K562 (cell line): Measurements from ENCODE around the gene DNAJB12. TPM values are rescaled to one million over a fixed set of nuclear protein-coding genes. Genes with fewer than 3 reads are reported as not detected.

Source experiments
- CTBP1 ChIP-seq: fragments of 450-650 bp; IDR thresholded peaks from 2 replicates; pipeline ENCODE4 v1.6.1; 2016; ENCODE audit warnings: borderline replicate concordance
- DNMT1 ChIP-seq: fragments of 450-650 bp; IDR thresholded peaks from 2 replicates; pipeline ENCODE4 v1.6.1; 2016; ENCODE audit warnings: antibody characterized with exemption, mild to moderate bottlenecking
- FOXJ3 ChIP-seq: sonication (generic); formaldehyde crosslinking; IDR thresholded peaks from 2 replicates; pipeline ENCODE4 v1.4.0; 2020; ENCODE audit warnings: mild to moderate bottlenecking, missing genetic modification reagents
- FOXK2 ChIP-seq, 2 experiments: fragments of 450-650 bp; IDR thresholded peaks in 1 of 2; conservative IDR thresholded peaks in 1 of 2; 2 replicates each; pipeline ENCODE4 v1.6.1; 2016; ENCODE audit warnings: low read depth in 2 of 2, mild to moderate bottlenecking in 1 of 2
- FOXM1 ChIP-seq, 2 experiments: fragments of 450-650 bp in 1 of 2; sonication (generic) in 1 of 2; formaldehyde crosslinking in 1 of 2; IDR thresholded peaks; 2 replicates each; pipeline versions ENCODE4 v1.6.1 to v1.9.0; 2017 to 2022; ENCODE audit warnings: low read depth in 2 of 2, mild to moderate bottlenecking in 2 of 2, missing genetic modification reagents in 1 of 2, moderate library complexity in 1 of 2
- FOXP1 ChIP-seq: sonication (generic); formaldehyde crosslinking; IDR thresholded peaks from 2 replicates; pipeline ENCODE4 v1.8.0; 2022; ENCODE audit warnings: mild to moderate bottlenecking, missing genetic modification reagents
- HDGF ChIP-seq: fragments of 450-650 bp; IDR thresholded peaks from 2 replicates; pipeline ENCODE4 v1.6.1; 2016
- HMGXB4 ChIP-seq: sonication (generic); formaldehyde crosslinking; IDR thresholded peaks from 2 replicates; pipeline ENCODE4 v1.8.1; 2023; ENCODE audit warnings: mild to moderate bottlenecking, missing genetic modification reagents
- HNRNPLL ChIP-seq: fragments of 200-400 bp; formaldehyde crosslinking; IDR thresholded peaks from 2 replicates; pipeline ENCODE4 v1.6.1; 2017; ENCODE audit warnings: low read length, low read depth, mild to moderate bottlenecking; ENCODE audit not compliant: poor library complexity, severe bottlenecking
- JUND ChIP-seq, 2 experiments: IDR thresholded peaks; 2 replicates in 1 of 2; 3 replicates in 1 of 2; pipeline ENCODE4 v1.6.1; 2011; ENCODE audit warnings: borderline replicate concordance in 2 of 2, low read depth in 2 of 2, low read length in 2 of 2, improper control_type of control experiment in 1 of 2, missing biosample characterization in 1 of 2, missing genetic modification characterization in 1 of 2, missing genetic modification reagents in 1 of 2
- KDM5B ChIP-seq: fragments of 200-600 bp; sonication (generic); IDR thresholded peaks from 2 replicates; pipeline ENCODE4 v1.6.1; 2012; ENCODE audit warnings: low read depth, mild to moderate bottlenecking, moderate library complexity, low read length, control low read depth, inconsistent platforms; ENCODE audit not compliant: insufficient replicate concordance
- L3MBTL2 ChIP-seq: fragments of 450-650 bp; IDR thresholded peaks from 2 replicates; pipeline ENCODE4 v1.6.1; 2016; ENCODE audit warnings: mild to moderate bottlenecking, moderate library complexity
- NCOR1 ChIP-seq: fragments of 450-650 bp; IDR thresholded peaks from 2 replicates; pipeline ENCODE4 v1.6.1; 2016; ENCODE audit warnings: mild to moderate bottlenecking, moderate library complexity
- NFIX ChIP-seq: fragments of 250-450 bp; sonication (Bioruptor Pico); IDR thresholded peaks from 2 replicates; pipeline ENCODE4 v1.4.0; 2020; ENCODE audit warnings: low read depth, mild to moderate bottlenecking, moderate library complexity
- OTX1 ChIP-seq: fragments of 450-650 bp; formaldehyde crosslinking; IDR thresholded peaks from 2 replicates; pipeline ENCODE4 v1.4.0; 2022; ENCODE audit warnings: mild to moderate bottlenecking
- PHF21A ChIP-seq: fragments of 450-650 bp; IDR thresholded peaks from 2 replicates; pipeline ENCODE4 v1.6.1; 2017; ENCODE audit warnings: low read depth, borderline replicate concordance
- RBM39 ChIP-seq: fragments of 200-400 bp; formaldehyde crosslinking; optimal IDR thresholded peaks from 2 replicates; pipeline ENCODE3; 2018; ENCODE audit warnings: low read depth, low read length
- SMAD1 ChIP-seq: fragments of 150-350 bp; IDR thresholded peaks from 2 replicates; pipeline ENCODE4 v1.6.1; 2014; ENCODE audit warnings: low read length, low read depth; ENCODE audit not compliant: partially characterized antibody
- SRSF1 ChIP-seq: fragments of 200-400 bp; formaldehyde crosslinking; IDR thresholded peaks from 2 replicates; pipeline ENCODE4 v1.6.1; 2017; ENCODE audit warnings: mild to moderate bottlenecking, low read depth, low read length, moderate library complexity
- TBL1XR1 ChIP-seq, 2 experiments: IDR thresholded peaks; 2 replicates each; pipeline ENCODE4 v1.6.1; 2012; ENCODE audit warnings: improper control_type of control experiment in 2 of 2, low read length in 2 of 2, mild to moderate bottlenecking in 1 of 2
- U2AF2 ChIP-seq: fragments of 200-400 bp; formaldehyde crosslinking; optimal IDR thresholded peaks from 2 replicates; pipeline ENCODE3; 2017; ENCODE audit warnings: low read depth, mild to moderate bottlenecking, low read length
- ZFPM2 ChIP-seq: fragments of 250-450 bp; sonication (Bioruptor Pico); IDR thresholded peaks from 2 replicates; pipeline ENCODE4 v1.5.1; 2022; ENCODE audit warnings: mild to moderate bottlenecking
- ZNF347 ChIP-seq: fragments of 450-650 bp; formaldehyde crosslinking; IDR thresholded peaks from 2 replicates; pipeline ENCODE4 v1.4.0; 2020; ENCODE audit warnings: low read depth, mild to moderate bottlenecking, moderate library complexity
- polyA plus RNA-seq, 8 experiments: library from polyadenylated mRNA; depleted of rRNA in 4 of 8; stranded (reverse) in 5 of 8; unstranded in 3 of 8; fragments of >200 nt; fragmentation: Nextera tagmentation in 2 of 8; fragmentation: Illumina TruSeq in 1 of 8; extraction: Ambion mirVana in 2 of 8; extraction: Trizol in 1 of 8; gene quantifications; 2 replicates each; pipeline versions ENCODE4 v1.2.1 to v1.2.3, GENCODE V29; 2011 to 2014; ENCODE audit warnings: inconsistent platforms in 1 of 8, missing spikeins in 1 of 8
- total RNA-seq, 7 experiments: library from RNA; depleted of rRNA in 6 of 7; stranded (reverse); fragments of >200 nt in 6 of 7; fragmentation: Illumina TruSeq in 2 of 7; extraction: Trizol in 2 of 7; gene quantifications; 2 replicates each; pipeline versions ENCODE4 v1.2.1 to v1.2.3, GENCODE V29; 2011 to 2021; ENCODE audit warnings: low replicate concordance in 1 of 7
- TF ChIP-seq, protein P1 (sequence below): fragments of 450-650 bp; IDR thresholded peaks from 2 replicates; pipeline ENCODE4 v1.7.0; 2016; ENCODE audit warnings: borderline replicate concordance

The DNAJB12 gene
- total and polyA plus RNA-seq, 9 of the 15 experiments (the other 6 are each of a cell fraction or from before 2014, with no cell fraction given) = 3.5 to 31.5 (median 20.3) TPM

DNA sequence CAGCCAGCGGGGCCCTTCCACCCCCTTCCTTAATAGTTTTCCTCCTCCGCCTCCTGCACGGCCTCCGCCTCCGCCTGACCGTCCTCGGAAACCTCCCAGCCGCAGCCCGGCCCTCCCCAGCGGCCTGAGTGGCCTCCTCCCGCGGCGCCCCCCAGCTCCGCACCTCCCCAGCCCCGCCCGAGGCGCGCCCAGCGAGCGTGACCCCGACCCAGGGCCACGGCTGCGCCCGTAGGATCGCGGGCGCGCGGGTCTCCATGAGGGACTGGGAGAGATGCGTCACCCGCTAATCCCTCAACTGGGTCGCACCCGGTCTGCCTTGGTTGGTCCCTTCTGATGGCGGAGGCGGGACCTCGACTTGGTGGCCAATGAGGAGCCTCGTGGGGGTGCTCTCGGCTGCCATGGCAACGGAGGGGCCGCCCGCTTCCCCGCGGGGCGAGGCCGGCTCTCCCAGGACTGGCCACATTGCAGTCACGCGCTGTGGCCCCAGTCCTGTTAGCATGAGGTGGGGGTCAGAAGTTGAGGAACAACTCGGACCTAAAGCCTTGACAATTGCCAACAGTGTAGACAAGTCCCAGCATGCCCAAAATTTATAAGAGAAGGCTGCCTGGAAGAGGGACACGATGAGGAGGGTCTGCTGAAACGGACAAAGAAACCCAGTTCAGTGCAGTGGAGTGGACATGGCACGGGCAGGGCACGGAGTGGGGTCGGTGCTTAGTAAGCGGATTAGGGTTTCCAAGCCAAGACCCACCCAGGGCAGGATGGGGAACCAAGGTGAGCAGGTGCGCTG is 56.7 kb downstream of the DNAJB12 start (continued):
- TF ChIP-seq SRSF1 = no peak
- peak; percentile 98 for TF ChIP-seq L3MBTL2
- TF ChIP-seq TBL1XR1 (IDR thresholded peaks at IDR 0.05; ENCODE audit: low read length in 2 of 2) = no peak; a peak in 1 of 4 replicates
- no peak for TF ChIP-seq HMGXB4 (CRISPR knock-in tag)
- peak; percentile 40; the same call in 1 of the 2 replicates for TF ChIP-seq NCOR1
- peak; percentile 93; the same call in 1 of the 2 replicates for TF ChIP-seq HDGF
- TF ChIP-seq DNMT1 = no peak
- TF ChIP-seq ZFPM2 (CRISPR knock-in tag) = no peak
- no peak for TF ChIP-seq KDM5B
- TF ChIP-seq, protein P1, sequence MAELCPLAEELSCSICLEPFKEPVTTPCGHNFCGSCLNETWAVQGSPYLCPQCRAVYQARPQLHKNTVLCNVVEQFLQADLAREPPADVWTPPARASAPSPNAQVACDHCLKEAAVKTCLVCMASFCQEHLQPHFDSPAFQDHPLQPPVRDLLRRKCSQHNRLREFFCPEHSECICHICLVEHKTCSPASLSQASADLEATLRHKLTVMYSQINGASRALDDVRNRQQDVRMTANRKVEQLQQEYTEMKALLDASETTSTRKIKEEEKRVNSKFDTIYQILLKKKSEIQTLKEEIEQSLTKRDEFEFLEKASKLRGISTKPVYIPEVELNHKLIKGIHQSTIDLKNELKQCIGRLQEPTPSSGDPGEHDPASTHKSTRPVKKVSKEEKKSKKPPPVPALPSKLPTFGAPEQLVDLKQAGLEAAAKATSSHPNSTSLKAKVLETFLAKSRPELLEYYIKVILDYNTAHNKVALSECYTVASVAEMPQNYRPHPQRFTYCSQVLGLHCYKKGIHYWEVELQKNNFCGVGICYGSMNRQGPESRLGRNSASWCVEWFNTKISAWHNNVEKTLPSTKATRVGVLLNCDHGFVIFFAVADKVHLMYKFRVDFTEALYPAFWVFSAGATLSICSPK = no peak
- TF ChIP-seq SMAD1 = peak; percentile 35
- peak; percentile 41; the same call in 1 of the 2 replicates for TF ChIP-seq CTBP1
- peak; percentile 93 for TF ChIP-seq OTX1 (CRISPR knock-in tag)
- no peak for TF ChIP-seq RBM39
- TF ChIP-seq FOXJ3 = no peak
- TF ChIP-seq ZNF347 = no peak
- TF ChIP-seq NFIX (CRISPR knock-in tag) = no peak
- TF ChIP-seq HNRNPLL = no peak
- TF ChIP-seq U2AF2 = no peak
- TF ChIP-seq FOXM1 (IDR thresholded peaks at IDR 0.05; ENCODE audit: low read depth) = no peak; the same call in 1 of the 2 replicates
- 0 out of 2 replicates have a peak, but pooled peaks have one; percentile 47 for TF ChIP-seq FOXM1 (CRISPR knock-in tag; IDR thresholded peaks at IDR 0.05; ENCODE audit: low read depth)
- TF ChIP-seq FOXP1 (CRISPR knock-in tag) = peak; percentile 90; the same call in 1 of the 2 replicates
- TF ChIP-seq PHF21A = no peak
- TF ChIP-seq JUND (IDR thresholded peaks at IDR 0.05; ENCODE audit: borderline replicate concordance, low read depth, low read length) = peak; percentile 90
- TF ChIP-seq JUND (tag; IDR thresholded peaks at IDR 0.05; ENCODE audit: borderline replicate concordance, low read depth, low read length) = peak; percentile 57; the same call in 2 of the 3 replicates
- peak; percentile 25 to 39; a peak in 1 of 4 replicates for TF ChIP-seq FOXK2 (conservative IDR thresholded peaks at IDR 0.05 in 1 of 2, IDR thresholded peaks at IDR 0.05 in 1 of 2; ENCODE audit: low read depth in 2 of 2)
